ENCODE data around the gene DYNC1LI2.

DYNC1LI2 gene

GRCh38 chr16:66750279-66751052 lies 943 bp downstream of the DYNC1LI2 start:
- no peak for TF ChIP-seq CTCF (IDR thresholded peaks at IDR 0.05; ENCODE audit: low read depth, low read length)
- peaks cover 44% of the 10 kb centered on the region for H3K79me2 ChIP-seq (ENCODE audit: low read length)
- H3K36me3 ChIP-seq (replicated peaks; ENCODE audit: low read depth, low read length) = peaks cover 15% of the 10 kb centered on the region
- H3K4me1 ChIP-seq (ENCODE audit: low read length) = peaks cover 21% of the 10 kb centered on the region
- H2AFZ ChIP-seq (ENCODE audit: low read depth, low read length) = no peak overlapping the region
- peak overlapping the region; percentile 100 for H3K4me2 ChIP-seq (ENCODE audit: low read length)
- H3K27ac ChIP-seq (ENCODE audit: low read length) = peak overlapping the region; percentile 56
- no peaks in the 10 kb centered on the region for H3K9me3 ChIP-seq (ENCODE audit: insufficient read depth, low read length)
- peaks cover 8% of the 10 kb centered on the region for H4K20me1 ChIP-seq (ENCODE audit: insufficient read depth, low read length)
- H3K9ac ChIP-seq (ENCODE audit: low read length) = peak overlapping the region; percentile 92
- H3K4me3 ChIP-seq (ENCODE audit: low read length) = peak overlapping the region; percentile 99
- H3K27me3 ChIP-seq (ENCODE audit: low read depth, low read length) = no peaks in the 10 kb centered on the region

GRCh38 chr16:66746682-66747081 lies 4.7 kb downstream of the DYNC1LI2 start:
- Histone ChIP-seq H3K9ac (ENCODE audit: low read length) (no peak overlapping the region), H4K20me1 (ENCODE audit: insufficient read depth, low read length) (peaks cover 8% of the 10 kb centered on the region), H3K4me1 (ENCODE audit: low read length) (peaks cover 17% of the 10 kb centered on the region), H2AFZ (ENCODE audit: low read depth, low read length) (no peak overlapping the region), H3K36me3 (replicated peaks; ENCODE audit: low read depth, low read length) (peaks cover 27% of the 10 kb centered on the region), H3K27me3 (ENCODE audit: low read depth, low read length) (no peaks in the 10 kb centered on the region), H3K4me3 (ENCODE audit: low read length) (no peak overlapping the region), H3K27ac (ENCODE audit: low read length) (no peak overlapping the region), H3K9me3 (ENCODE audit: insufficient read depth, low read length) (no peaks in the 10 kb centered on the region), H3K79me2 (ENCODE audit: low read length) (peaks cover 44% of the 10 kb centered on the region), H3K4me2 (ENCODE audit: low read length) (no peak overlapping the region)
- no peak for TF ChIP-seq EZH2phosphoT487 (IDR thresholded peaks at IDR 0.05; ENCODE audit: low read depth)
- no peak for TF ChIP-seq CTCF (IDR thresholded peaks at IDR 0.05; ENCODE audit: low read depth, low read length)

GRCh38 chr16:66746048-66746447 lies 5.4 kb downstream of the DYNC1LI2 start:
- Histone ChIP-seq H3K27me3 (ENCODE audit: low read depth, low read length) (no peaks in the 10 kb centered on the region), H4K20me1 (ENCODE audit: insufficient read depth, low read length) (peaks cover 8% of the 10 kb centered on the region), H3K9me3 (ENCODE audit: insufficient read depth, low read length) (no peaks in the 10 kb centered on the region), H3K27ac (ENCODE audit: low read length) (no peak overlapping the region), H3K4me2 (ENCODE audit: low read length) (no peak overlapping the region), H3K9ac (ENCODE audit: low read length) (no peak overlapping the region), H3K79me2 (ENCODE audit: low read length) (peaks cover 39% of the 10 kb centered on the region), H2AFZ (ENCODE audit: low read depth, low read length) (no peak overlapping the region), H3K4me3 (ENCODE audit: low read length) (no peak overlapping the region), H3K4me1 (ENCODE audit: low read length) (peaks cover 17% of the 10 kb centered on the region), H3K36me3 (replicated peaks; ENCODE audit: low read depth, low read length) (peaks cover 32% of the 10 kb centered on the region)
- no peak for TF ChIP-seq EZH2phosphoT487 (IDR thresholded peaks at IDR 0.05; ENCODE audit: low read depth)
- TF ChIP-seq CTCF (IDR thresholded peaks at IDR 0.05; ENCODE audit: low read depth, low read length) = no peak

GRCh38 chr16:66741950-66742808 lies 9.2 kb downstream of the DYNC1LI2 start:
- H3K9me3 ChIP-seq (ENCODE audit: insufficient read depth, low read length) = no peaks in the 10 kb centered on the region
- H3K27me3 ChIP-seq (ENCODE audit: low read depth, low read length) = no peaks in the 10 kb centered on the region
- H2AFZ ChIP-seq (ENCODE audit: low read depth, low read length) = no peak overlapping the region
- H3K4me3 ChIP-seq (ENCODE audit: low read length) = no peak overlapping the region
- H3K9ac ChIP-seq (ENCODE audit: low read length) = no peak overlapping the region
- no peaks in the 10 kb centered on the region for H3K4me1 ChIP-seq (ENCODE audit: low read length)
- H3K79me2 ChIP-seq (ENCODE audit: low read length) = peaks cover 18% of the 10 kb centered on the region; the same call in 1 of the 2 replicates
- H3K27ac ChIP-seq (ENCODE audit: low read length) = no peak overlapping the region
- TF ChIP-seq CTCF (IDR thresholded peaks at IDR 0.05; ENCODE audit: low read depth, low read length) (no peak), EZH2phosphoT487 (IDR thresholded peaks at IDR 0.05; ENCODE audit: low read depth) (no peak)
- H3K4me2 ChIP-seq (ENCODE audit: low read length) = no peak overlapping the region
- peaks cover 47% of the 10 kb centered on the region for H3K36me3 ChIP-seq (replicated peaks; ENCODE audit: low read depth, low read length)
- H4K20me1 ChIP-seq (ENCODE audit: insufficient read depth, low read length) = peaks cover 14% of the 10 kb centered on the region
